ACHN (cell line): ENCODE measurements around the gene FUBP1.
"Not testable (repeated sequence)": the region's sequence is repeated elsewhere in the genome, so short reads cannot be mapped to it uniquely, and the experiment has no call there.

Experiments
- DNase-seq: peaks from one replicate; pipeline ENCODE4 v3.0.0-alpha.2; 2015
- in situ Hi-C: cut with HindIII; loops from 2 replicates; pipeline ENCODE4 v1.10.0; 2017; ENCODE audit warnings: low sequenced_read_pairs, low pct_ligation_motif_present, low pct_unique_long_range_greater_than_20kb

The FUBP1 gene

GRCh38 chr1:77990629-77991204 lies 11.8 kb upstream of the FUBP1 start:
- DNase-seq: no peak
- in situ Hi-C loops: no loop called here

- DNase-seq: no peak
- in situ Hi-C loops: no loop called here
These were observed 10.9 kb upstream of the FUBP1 start for GRCh38 chr1:77989744-77990143.

GRCh38 chr1:77987919-77988318 lies 9.0 kb upstream of the FUBP1 start:
- in situ Hi-C loops: no loop called here
- DNase-seq: no peak

- DNase-seq: no peak
- in situ Hi-C loops: no loop called here
These were observed 7.9 kb upstream of the FUBP1 start for GRCh38 chr1:77986810-77987209.

GRCh38 chr1:77984629-77985028 lies 5.8 kb upstream of the FUBP1 start:
- DNase-seq: no peak
- in situ Hi-C loops: no loop called here

GRCh38 chr1:77983997-77984355 lies 5.1 kb upstream of the FUBP1 start:
- no peak for DNase-seq
- in situ Hi-C loops: no loop called here

GRCh38 chr1:77983352-77983996 lies 4.6 kb upstream of the FUBP1 start:
- DNase-seq, in situ Hi-C loops: not testable (repeated sequence)

- in situ Hi-C loops: no loop called here
- peak; percentile 87 for DNase-seq
These were observed 441 bp downstream of the FUBP1 start for GRCh38 chr1:77978293-77978968.

GRCh38 chr1:77977989-77978292 lies 931 bp downstream of the FUBP1 start:
- in situ Hi-C loops: no loop called here
- DNase-seq: no peak

GRCh38 chr1:77976433-77977076 lies 2.3 kb downstream of the FUBP1 start:
- DNase-seq: no peak
- in situ Hi-C loops: no loop called here

GRCh38 chr1:77975907-77976306 lies 3.0 kb downstream of the FUBP1 start:
- no peak for DNase-seq

GRCh38 chr1:77975386-77975785 lies 3.5 kb downstream of the FUBP1 start:
- DNase-seq: no peak
- in situ Hi-C loops: no loop called here

More at GRCh38 chr1:77975907-77976306, 3.0 kb downstream of the FUBP1 start:
- in situ Hi-C loops: no loop called here

- DNase-seq: no peak
- in situ Hi-C loops: no loop called here
These were observed 6.8 kb downstream of the FUBP1 start for GRCh38 chr1:77972080-77972479.

GRCh38 chr1:77970192-77970591 lies 8.7 kb downstream of the FUBP1 start:
- DNase-seq: no peak
- in situ Hi-C loops: no loop called here

- DNase-seq: no peak
- in situ Hi-C loops: no loop called here
These were observed 12.6 kb downstream of the FUBP1 start for GRCh38 chr1:77966291-77966690.

GRCh38 chr1:77961392-77961791 lies 17.5 kb downstream of the FUBP1 start:
- peak; percentile 13 for DNase-seq
- in situ Hi-C loops: no loop called here

- in situ Hi-C loops: no loop called here
- no peak for DNase-seq
These were observed 20.0 kb downstream of the FUBP1 start for GRCh38 chr1:77958850-77959249.

GRCh38 chr1:77958391-77958790 lies 20.5 kb downstream of the FUBP1 start:
- no peak for DNase-seq
- in situ Hi-C loops: no loop called here

GRCh38 chr1:77956464-77956863 lies 22.4 kb downstream of the FUBP1 start:
- DNase-seq: no peak
- in situ Hi-C loops: no loop called here

GRCh38 chr1:77955709-77956108 lies 23.2 kb downstream of the FUBP1 start:
- in situ Hi-C loops: no loop called here
- no peak for DNase-seq
